Forelimb muscle (tissue), 1 donor: ENCODE results near the gene CEMP1. TPM values are rescaled to one million over a fixed set of nuclear protein-coding genes. Genes with fewer than 3 reads are reported as not detected.

Source experiments
- DNase-seq: peaks from one replicate; pipeline ENCODE4 v3.0.0-alpha.2; 2013; ENCODE audit warnings: low read depth
- polyA plus RNA-seq: library from polyadenylated mRNA; unstranded; fragments of 120-200 nt; gene quantifications from one replicate; pipeline ENCODE4 v1.2.1, GENCODE V29; 2013; ENCODE audit not compliant: insufficient read length

Gene CEMP1
- polyA plus RNA-seq, 1 donor = 2.0 TPM

DNA sequence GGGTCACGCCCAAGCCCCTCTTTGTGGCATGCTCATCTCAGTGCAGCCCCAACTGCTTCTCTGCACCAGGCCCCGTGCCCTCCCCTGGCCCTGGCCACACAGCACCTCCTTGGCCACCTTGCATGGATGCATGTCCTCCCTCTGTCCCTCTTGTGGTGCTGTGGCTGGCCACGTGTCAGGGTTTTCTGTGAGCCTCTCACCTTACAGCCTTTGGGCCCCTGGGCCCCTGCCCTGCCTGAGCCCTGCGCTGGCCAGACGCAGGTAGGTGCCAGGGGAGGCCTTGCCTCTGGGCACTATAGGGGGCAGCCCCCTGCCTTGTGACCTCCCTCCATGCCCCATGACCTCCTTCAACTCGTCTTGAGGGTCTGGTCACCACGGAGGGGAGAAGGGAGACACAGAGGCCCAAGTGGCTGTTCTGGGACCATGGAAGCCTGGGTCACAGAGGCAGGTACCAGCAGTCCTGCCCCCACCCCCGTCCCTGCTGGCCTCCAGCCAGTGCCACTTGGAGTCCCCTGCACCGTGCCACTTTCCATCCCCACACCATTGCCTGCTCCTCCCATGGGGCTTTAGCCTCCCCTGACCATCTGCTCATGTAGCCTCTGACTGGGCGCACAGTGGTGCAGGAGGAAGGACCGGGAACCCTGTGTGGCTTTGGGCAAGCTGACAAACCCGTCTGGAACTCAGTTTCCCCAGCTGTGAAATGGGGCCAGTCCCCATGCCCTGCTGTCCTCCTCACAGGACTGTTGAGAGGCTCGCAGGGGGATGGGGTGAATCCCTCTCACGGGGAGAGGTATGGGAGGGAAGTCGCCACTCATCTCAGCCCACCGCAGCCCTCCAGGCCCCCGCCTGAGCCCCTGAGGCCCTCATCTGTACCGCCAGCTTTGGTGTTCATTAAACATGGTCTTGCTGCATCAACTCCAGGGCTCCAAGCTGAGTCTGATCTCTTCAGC lies 29.0 kb downstream of the CEMP1 start:
- no peak for DNase-seq

DNA sequence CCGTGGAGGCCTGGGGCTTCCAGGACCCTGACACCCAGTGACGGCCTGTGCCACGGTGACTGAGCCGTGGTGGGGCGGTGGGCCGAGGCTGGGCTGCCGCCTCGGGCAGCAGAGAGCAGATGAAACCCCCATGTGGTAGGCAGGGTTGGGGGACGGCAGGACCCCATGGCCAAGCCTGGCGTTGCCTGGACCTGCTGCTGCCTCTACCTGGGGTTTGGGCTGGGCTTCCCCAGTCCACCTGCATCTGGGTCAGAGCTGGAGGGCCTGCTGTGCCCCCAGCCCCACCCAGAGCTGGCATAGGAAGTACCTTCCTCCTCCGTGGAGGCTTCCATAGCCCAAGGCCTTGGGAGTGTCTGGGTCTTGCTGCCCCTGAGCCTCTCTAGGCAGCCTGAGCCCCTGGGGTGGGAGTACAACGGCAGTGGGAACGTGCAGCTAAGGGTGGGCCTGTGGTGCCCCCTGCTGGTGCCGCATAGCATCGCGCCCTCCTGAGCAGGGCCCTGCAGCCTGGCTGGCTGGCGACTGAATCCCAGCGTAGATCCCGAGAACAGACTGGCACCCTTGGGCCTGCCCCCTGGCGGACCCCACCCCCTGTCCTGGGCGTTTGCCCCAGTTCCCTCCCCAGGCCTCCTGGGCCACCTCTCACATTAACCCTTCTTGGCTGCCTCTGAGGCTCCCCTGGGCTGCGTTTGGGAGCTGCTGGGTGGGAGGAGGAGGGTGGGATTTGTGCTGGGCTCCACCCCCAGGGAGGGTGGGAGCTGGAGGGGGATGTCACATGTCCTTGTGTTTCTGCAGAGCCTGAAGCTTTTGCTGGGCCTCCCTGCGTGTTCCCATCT lies 30.1 kb downstream of the CEMP1 start:
- DNase-seq = peak; percentile 38

DNA sequence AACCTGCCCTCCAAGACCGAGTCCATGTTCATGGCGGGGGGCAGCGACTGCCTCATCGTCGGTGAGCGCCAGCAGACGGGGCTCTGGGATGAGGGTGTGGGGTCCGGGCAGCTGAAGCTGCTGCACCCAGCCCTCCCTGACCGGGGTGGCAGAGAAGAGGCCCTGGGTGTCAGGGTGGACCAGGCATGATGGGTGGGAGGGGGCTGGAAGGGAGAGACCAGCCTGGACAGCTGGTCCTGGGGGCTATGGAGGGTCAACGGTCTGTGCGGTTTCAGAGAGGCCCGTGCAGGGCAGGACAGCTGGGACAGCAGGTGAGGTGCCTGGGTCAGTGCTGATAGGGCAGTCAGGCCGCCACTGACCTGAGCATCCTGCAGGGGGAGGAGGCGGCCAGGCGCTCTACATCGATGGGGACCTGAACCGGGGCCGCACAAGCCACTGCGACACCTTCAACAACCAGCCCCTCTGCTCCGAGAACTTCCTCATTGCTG lies 30.7 kb downstream of the CEMP1 start:
- DNase-seq = no peak

DNA sequence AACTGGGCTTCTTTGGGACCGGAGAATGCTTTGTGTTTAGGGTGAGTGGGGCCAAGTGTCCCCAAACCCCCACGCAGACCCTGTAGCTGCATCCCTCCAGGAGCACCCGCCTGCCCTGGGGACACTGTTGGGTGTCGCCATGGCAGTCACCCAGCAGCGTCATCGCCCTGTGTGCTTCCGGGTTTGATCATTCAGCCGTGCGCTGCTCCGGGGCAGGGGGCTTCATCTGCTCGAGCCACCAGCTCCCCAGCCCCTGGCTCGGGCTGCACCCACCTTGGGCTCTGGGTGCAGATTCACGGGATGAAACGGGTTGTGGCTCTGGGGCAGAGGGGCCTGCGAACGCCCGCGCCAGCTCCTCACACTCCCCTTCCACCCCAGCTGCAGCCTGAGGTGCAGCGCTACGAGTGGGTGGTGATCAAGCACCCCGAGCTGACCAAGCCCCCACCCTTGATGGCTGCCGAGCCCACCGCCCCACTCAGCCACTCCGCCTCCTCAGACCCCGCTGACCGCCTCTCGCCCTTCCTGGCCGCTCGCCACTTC lies 31.2 kb downstream of the CEMP1 start:
- no peak for DNase-seq

DNA sequence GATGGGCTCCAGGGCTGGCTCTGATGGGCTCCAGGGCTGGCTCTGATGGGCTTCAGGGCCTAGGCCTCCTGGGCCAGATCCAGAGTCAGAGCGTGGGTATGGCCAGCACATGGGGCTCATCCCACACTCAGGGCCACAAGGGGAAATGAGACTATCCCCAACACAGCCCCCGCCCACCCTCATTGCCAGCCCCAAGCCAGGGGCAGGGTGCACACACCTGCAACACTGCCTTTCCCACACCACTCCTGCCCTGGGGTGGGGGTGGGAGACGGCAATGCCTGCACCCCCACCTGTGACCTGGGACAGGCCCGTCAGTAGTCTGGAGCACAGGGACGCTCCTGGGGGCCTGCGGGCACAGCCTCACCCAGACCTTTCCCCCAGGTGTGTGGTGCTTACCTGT lies 31.8 kb downstream of the CEMP1 start:
- DNase-seq = no peak

DNA sequence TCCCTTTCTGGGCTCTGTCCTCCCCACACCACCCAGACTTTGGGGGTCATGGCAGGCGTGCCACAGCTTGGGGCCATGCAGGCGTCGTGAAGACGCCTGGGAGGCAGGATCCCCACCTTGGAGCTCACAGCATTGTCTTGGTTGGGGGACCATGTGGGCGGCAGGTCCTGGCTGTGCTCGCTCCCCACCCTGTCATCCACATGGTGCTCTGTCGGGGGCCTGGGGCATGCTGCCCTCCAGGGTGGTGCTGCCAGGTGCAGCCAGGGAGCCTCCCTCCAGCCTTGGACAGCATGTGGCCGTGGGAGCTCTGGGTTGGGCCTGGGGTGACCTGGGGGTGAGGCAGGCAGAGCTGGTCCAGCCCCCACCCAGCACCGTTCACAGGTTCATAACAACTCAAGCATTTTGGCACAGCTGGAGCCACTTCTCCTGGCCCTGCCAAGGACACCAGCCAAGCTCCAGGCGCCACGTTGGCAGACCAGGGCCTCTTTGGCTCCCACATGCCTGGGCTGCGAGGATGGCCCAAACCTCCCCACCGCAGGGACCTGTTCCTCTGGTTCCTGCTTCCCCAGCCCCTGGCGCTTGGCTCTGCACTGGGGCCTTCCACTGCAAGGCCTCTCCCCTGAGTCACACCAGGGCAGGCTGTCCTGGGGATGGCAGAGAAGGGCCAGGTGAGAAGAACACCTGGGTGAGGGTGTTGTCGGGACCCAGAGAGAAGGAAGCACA lies 32.5 kb downstream of the CEMP1 start:
- DNase-seq = no peak

DNA sequence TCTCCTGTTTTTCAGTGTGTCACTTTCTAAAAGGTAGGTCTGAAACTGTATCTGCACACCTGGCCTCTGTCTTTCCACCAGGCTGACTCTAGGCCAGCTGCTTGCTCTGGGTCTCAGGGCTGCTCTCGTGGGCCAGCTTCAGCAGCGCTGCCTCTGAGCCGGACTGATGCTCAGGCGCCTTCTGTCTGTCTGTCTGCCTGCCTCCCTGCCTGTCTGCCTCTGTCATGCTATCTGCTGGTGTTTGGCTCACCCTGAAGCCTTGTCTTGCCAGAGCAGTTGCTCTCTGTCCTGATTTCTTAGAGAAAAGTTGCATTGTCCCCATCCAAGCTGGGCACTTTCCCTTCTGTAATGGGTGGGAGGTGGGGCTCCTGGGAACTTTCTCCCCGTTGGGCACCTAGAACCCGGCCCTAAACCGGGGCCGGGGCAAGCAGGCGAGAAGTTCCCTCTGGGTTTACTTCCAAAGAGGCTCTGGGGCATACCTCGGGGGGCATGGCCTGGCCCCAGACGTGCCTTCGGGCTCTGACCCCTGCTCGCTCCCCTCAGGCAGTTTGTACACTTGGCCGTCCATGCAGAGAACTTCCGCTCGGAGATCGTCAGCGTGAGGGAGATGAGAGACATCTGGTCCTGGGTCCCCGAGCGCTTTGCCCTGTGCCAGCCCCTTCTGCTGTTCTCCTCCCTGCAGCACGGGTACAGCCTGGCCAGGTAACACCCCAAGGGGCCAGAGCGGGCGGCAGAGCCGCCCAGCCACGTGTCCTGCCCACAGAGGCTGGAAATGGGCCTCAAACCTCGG lies 33.3 kb downstream of the CEMP1 start:
- DNase-seq = no peak

DNA sequence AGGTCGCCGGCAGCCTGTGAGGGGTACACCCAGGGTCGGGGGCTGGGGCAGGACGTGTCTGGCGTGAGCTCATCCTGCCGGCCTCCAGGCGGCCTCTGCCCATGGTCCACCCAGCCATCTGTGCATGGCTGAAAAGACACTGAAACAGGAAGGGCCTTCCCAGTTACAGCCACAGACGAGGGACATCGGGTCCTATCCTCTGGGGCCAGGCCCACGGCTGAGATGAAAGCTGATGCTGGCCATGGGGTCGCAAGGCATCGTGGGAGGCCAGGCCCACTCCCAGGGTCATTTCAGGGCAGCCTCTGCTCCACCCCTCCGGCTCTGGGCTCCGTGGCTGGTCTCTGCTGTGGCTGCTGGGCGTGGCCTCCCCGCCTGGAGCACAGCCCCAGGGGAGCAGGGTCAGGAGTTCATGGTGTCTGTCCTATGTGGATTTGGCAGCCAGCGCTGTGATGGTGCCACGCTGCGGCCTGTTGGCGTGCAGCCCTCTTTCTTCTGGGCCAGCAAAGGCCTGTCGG lies 34.0 kb downstream of the CEMP1 start:
- no peak for DNase-seq

DNA sequence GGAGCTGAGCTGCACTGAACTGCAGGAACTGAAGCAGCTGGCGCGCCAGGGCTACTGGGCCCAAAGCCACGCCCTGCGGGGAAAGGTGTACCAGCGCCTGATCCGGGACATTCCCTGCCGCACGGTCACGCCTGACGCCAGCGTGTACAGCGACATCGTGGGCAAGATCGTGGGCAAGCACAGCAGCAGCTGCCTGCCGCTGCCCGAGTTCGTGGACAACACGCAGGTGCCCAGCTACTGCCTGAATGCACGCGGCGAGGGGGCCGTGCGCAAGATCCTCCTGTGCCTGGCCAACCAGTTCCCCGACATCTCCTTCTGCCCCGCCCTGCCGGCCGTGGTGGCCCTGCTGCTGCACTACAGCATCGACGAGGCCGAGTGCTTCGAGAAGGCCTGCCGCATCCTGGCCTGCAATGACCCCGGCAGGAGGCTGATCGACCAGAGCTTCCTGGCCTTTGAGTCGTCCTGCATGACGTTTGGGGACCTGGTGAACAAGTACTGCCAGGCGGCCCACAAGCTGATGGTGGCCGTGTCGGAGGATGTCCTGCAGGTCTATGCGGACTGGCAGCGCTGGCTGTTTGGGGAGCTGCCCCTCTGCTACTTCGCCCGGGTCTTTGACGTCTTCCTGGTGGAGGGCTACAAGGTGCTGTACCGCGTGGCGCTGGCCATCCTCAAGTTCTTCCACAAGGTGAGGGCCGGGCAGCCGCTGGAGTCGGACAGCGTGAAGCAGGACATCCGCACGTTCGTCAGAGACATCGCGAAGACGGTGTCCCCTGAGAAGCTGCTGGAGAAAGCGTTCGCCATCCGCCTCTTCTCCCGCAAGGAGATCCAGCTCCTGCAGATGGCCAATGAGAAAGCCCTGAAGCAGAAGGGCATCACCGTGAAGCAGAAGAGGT lies 34.7 kb downstream of the CEMP1 start:
- DNase-seq = no peak

DNA sequence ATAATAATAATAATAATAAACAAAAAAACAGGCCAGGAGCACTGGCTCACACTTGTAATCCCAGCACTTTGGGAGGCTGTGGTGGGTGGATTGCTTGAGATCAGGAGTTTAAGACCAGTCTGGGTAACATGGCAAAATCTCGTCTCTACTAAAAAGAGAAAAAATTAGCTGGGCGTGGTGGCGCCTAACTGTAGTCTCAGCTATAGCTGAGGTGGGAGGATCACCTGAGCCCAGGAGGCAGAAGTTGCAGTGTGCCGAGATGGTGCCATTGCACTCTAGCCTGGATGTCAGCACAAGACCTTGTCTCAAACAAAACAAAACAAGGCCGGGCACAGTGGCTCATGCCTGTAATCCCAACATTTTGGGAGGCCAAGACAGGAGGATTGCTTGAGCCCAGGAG lies 36.2 kb downstream of the CEMP1 start:
- DNase-seq = no peak

DNA sequence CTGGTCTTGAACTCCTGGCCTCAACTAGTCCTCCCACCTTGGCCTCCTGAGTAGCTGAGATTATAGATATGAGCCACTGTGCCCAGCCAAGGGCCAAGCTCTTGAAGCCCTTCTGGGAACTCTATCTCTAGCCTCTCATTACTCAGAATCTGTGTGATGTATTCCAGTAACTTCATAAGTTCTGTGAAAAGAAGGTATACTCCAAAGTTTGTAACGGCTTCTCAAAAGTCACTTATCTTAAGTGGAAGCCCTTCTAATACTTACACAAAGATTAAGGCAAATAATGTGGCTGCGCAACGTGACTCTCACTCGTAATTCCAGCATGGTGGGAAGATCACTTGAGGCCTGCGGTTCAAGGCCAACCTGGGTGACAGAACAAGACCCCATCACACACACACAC lies 36.6 kb downstream of the CEMP1 start:
- no peak for DNase-seq

DNA sequence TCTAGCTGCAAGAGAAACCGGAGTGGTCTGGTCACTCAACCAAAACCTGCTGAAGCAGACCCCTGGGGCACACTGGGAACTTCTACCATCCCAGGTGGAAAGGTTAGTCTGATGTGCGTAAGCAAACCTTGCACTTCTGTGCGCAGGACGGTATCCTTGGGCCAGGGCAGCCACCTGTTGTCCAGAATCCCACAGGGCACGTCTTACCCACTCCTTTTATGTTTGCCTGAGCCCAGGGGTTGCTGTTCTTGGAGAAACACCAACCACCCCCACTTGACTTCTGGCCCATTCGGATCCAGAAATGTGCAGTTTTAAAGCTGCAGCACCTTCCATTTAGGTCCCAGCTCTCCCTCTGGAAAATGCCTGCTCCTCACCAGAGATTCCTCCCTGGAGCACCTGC lies 37.6 kb downstream of the CEMP1 start:
- no peak for DNase-seq

DNA sequence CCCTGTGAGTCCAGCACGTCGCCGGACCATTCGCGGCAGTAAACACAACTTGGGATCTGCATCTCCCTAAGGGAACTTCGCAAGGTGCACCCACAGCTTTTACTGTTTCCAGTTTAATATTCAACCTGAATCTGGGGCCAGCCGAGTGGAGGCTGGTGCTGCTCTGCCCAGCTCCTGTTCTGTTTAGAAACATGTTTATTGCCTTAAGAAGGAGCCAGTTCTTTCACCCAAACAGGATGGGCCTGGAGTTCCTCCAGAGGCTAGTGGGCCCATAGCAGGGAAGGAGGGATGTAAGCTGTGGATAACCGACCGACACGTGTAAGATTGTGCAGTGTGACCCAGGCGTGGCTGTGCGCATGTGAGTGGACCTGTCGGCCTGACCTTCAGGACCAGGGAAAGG lies 38.9 kb downstream of the CEMP1 start:
- no peak for DNase-seq

DNA sequence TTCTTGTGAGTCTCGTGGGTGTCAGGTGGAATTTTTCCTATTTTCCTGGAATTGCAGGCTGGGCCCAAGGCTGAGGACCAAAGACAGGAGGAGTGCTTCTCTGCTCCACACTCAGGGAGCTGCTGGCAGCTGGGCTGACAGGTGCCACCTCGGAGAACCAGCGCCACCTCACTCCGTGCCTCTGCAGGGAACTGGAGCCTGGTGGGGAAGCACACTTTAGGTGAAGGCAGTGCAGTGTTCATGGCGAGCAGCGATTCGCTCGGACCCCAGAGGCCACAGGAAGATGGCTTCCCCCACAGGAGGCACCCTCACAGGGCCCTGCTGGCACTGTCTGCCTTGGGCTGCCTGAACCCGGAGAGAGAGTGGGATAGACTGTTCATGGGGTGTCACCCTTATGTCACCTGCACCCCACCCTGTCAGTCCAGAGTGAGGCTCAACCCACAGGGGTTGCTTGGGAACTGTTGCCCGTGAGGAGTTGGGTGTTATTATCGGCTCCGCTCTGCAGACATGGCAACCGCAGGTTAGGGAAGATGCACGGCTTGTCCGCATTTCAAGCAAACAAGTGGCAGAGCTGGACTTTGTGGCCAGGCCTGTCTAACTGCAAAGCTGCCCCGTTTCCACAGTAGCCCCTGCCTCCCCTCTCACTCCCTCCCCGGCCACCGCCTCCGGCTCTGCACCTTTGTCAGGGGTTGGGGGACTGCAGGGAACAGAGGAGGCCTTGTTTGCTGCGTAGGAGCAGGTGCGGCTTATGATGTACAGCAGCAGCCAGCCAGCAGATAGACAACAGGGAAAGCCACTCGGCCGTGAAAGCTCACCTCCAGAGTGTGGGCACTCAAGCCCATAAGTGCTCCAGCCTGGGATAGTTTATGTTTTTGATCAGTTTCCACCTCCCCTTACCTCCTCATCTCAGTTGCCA lies 40.8 kb downstream of the CEMP1 start:
- DNase-seq = no peak

DNA sequence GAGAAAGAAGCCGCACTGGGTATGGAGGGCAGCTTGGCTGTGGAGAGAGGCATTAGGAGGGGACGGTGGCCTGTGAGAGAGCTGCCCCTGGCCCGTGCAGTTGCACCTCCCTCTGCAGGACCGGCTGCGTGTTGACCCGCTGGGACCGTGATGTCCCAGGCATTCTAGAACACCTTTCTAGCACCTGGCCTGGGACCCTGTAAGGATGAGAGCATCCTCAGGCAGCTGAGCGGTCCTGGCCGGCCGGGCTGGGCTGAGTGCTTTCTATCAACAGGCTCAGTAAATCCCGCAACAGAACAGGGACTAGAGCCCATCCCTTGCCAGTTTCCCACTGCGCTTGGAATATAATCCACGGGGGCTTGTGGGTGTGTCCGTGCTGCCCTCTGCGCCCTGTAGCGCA lies 41.6 kb downstream of the CEMP1 start:
- no peak for DNase-seq

DNA sequence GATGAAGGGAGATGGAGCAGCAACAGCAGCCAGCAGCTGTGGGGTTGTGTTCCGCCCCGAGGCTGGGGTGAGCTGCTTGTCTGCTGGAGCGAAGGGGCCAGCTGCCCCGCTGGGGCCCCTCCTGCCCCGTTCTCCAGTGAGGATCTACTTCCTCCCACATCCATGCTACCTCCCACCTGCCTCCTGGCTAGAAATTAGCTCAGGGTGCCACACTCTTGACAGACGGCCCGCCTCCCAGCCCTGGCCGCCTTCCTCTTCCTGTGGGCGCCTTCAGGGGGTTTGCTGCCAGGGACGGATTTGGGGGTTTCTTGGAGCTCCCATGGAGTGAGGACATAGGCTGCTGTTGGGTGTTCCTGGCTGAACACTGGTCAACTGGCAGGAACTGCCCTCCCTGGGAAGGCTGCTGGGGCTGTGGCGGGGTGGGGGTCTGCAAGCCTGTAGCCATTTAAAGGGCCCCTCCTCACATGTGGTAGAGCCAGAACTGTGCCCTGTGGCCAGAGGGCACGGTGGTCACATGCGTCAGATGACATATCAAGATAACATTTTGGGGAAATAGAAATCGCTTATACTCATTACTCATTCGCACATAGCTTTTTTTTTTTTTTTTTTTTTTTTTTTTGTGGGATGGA lies 43.2 kb downstream of the CEMP1 start:
- DNase-seq = no peak

DNA sequence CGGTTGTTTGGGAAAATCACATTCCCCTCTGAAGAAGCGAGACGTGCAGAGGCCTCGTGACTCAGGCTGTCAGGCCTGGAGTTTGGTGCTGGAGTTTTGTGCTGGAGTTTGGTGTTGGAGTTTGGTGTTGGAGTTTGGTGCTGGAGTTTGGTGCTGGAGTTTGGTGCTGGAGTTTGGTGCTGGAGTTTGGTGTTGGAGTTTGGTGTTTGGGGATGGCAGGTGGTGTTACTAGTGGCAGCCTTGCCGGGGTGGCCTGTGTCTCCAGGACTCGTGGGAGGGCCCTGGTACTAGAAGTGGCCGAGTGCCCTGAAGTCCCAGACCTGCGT lies 43.7 kb downstream of the CEMP1 start:
- no peak for DNase-seq
